Tibial nerve (tissue), 4 donors: Measurements from ENCODE around the gene TEX264. TPM values are rescaled to one million over a fixed set of nuclear protein-coding genes. Genes with fewer than 3 reads are reported as not detected.

Source experiments
- DNase-seq, 2 donors: peaks; one replicate each; pipeline ENCODE4 v3.0.0-alpha.2; 2019; ENCODE audit warnings: low spot score in 2 of 2
- H3K27ac ChIP-seq, 4 donors: fragments of 200-600 bp; sonication (generic) in 3 of 4; one replicate each; pipeline ENCODE4 v1.5.1; 2017 to 2019; ENCODE audit warnings: mild to moderate bottlenecking in 1 of 4
- H3K27me3 ChIP-seq, 2 donors: fragments of 200-600 bp; sonication (generic) in 1 of 2; one replicate each; pipeline versions ENCODE4 v1.5.1 to v1.6.0; 2017 to 2019
- H3K36me3 ChIP-seq, 3 donors: fragments of 200-600 bp; sonication (generic); one replicate each; pipeline ENCODE4 v1.5.1; 2018 to 2019
- H3K4me1 ChIP-seq, 4 donors: fragments of 200-600 bp; sonication (generic) in 3 of 4; one replicate each; pipeline ENCODE4 v1.5.1; 2017 to 2019
- H3K4me3 ChIP-seq, 4 donors: fragments of 200-600 bp; sonication (generic) in 3 of 4; one replicate each; pipeline ENCODE4 v1.5.1; 2017 to 2019; ENCODE audit warnings: mild to moderate bottlenecking in 1 of 4, moderate library complexity in 1 of 4
- H3K9me3 ChIP-seq, 4 donors: fragments of 200-600 bp; sonication (generic) in 3 of 4; one replicate each; pipeline ENCODE4 v1.5.1; 2017 to 2019
- EP300 ChIP-seq, 2 donors: sonication (generic); formaldehyde crosslinking; IDR thresholded peaks; one replicate each; pipeline ENCODE4 v1.6.1; 2017; ENCODE audit warnings: antibody characterized with exemption in 2 of 2, mild to moderate bottlenecking in 1 of 2
- POLR2A ChIP-seq, 2 donors: fragments of 450-650 bp; IDR thresholded peaks; one replicate each; pipeline ENCODE4 v1.6.1; 2017; ENCODE audit warnings: antibody characterized with exemption in 2 of 2, mild to moderate bottlenecking in 2 of 2, moderate library complexity in 2 of 2
- WGBS, 2 donors: methylation state at CpG; one replicate each; pipeline ENCODE4 v1.1.5; 2018; 5-methylcytosine and 5-hydroxymethylcytosine counted together
- total RNA-seq, 4 donors: library from RNA; depleted of rRNA; stranded (reverse); fragments of >200 nt; gene quantifications; one replicate each; pipeline ENCODE4 v1.1.0, GENCODE V29; 2016
- TF ChIP-seq, protein P1 (sequence below), 5 experiments: fragments of 200-600 bp in 3 of 5; fragments of 450-650 bp in 2 of 5; sonication (generic) in 3 of 5; IDR thresholded peaks; one replicate each; pipeline ENCODE4 v1.5.1; 2016 to 2019; ENCODE audit warnings: antibody characterized with exemption in 5 of 5, mild to moderate bottlenecking in 3 of 5, moderate library complexity in 2 of 5

TEX264 gene
- total RNA-seq, 4 donors from 2014 or later: 68.8 to 80.0 (median 73.2) TPM

DNA sequence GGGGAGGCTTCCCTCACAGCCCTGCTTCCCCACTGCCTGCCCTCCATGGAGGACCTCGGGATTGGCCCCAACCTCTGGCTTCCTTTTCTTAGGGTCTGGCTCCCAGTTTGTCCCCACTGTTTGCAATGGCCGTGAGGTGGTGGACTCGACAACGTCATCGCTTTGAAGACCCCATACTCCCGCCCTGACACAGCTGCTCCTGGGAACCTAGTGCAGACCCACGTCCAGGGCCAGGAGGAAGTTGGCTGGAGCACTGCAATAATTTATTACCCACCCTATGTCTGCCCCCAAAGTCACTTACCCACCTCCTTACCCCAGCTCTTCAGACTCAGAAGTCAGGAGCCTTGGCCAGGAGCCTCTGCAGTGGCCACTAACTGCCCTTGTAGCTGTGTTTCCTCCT lies 46.9 kb downstream of the TEX264 start:
- DNase-seq: no peak
- no peaks in the 10 kb centered on the region for H3K4me1 ChIP-seq
- H3K27me3 ChIP-seq: no peaks in the 10 kb centered on the region
- WGBS, 2 donors: 80 to 83% methylated on average over 7 of the region's 7 CpGs
- H3K9me3 ChIP-seq: no peaks in the 10 kb centered on the region
- H3K36me3 ChIP-seq: peaks cover 0 to 5% (median 0%) of the 10 kb centered on the region in 3 donors
- no peak for TF ChIP-seq POLR2A (IDR thresholded peaks at IDR 0.05)
- TF ChIP-seq EP300 (IDR thresholded peaks at IDR 0.05): no peak
- TF ChIP-seq, protein P1, sequence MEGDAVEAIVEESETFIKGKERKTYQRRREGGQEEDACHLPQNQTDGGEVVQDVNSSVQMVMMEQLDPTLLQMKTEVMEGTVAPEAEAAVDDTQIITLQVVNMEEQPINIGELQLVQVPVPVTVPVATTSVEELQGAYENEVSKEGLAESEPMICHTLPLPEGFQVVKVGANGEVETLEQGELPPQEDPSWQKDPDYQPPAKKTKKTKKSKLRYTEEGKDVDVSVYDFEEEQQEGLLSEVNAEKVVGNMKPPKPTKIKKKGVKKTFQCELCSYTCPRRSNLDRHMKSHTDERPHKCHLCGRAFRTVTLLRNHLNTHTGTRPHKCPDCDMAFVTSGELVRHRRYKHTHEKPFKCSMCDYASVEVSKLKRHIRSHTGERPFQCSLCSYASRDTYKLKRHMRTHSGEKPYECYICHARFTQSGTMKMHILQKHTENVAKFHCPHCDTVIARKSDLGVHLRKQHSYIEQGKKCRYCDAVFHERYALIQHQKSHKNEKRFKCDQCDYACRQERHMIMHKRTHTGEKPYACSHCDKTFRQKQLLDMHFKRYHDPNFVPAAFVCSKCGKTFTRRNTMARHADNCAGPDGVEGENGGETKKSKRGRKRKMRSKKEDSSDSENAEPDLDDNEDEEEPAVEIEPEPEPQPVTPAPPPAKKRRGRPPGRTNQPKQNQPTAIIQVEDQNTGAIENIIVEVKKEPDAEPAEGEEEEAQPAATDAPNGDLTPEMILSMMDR (IDR thresholded peaks at IDR 0.05): no peak
- no peak overlapping the region for H3K4me3 ChIP-seq
- no peak overlapping the region for H3K27ac ChIP-seq

DNA sequence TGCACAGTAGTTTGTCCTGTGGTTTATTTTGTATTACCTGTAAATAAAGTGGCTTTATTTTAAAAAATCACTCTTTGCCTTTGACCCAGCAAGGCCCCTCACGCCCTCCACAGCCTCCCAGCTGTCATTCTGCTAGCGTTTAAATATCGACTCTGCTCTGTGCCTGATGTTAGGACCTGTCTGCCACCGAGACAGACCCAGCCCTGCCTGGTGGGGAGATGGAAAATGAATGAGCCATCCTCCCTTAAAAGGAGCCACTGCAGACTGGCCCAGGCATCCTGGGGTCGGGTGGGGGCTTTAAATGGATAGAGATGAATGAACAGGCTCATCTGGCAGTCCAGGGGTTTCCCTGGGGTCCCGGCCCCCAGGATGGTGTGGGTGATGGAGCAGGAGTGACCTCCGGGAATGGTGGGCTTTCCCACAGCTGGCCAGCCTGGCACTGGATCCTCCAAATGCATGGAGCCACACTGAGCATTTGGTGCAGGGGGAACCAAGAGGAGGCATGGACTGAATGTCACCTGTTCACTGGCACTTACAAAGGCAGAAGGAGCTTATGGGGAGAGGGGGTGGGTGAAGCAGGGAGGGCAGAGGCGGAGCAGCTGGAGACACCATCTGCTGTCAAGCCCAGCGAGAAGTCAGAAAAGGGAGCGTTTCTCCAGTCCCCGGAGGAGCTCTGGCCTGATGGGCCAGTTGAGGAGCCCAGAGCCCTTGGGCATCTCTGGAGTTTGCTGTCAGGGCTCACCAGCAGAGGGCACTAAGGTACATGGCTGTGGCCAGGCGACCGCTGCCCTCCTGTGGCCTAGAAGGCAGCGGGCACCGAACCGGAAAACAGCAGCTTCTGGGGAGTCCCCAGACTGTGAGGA lies 47.7 kb downstream of the TEX264 start:
- no peaks in the 10 kb centered on the region for H3K4me1 ChIP-seq
- H3K9me3 ChIP-seq: no peaks in the 10 kb centered on the region
- H3K4me3 ChIP-seq: no peak overlapping the region
- TF ChIP-seq, protein P1 (IDR thresholded peaks at IDR 0.05): peak; percentile 15 to 41 (median 33)
- no peak for TF ChIP-seq POLR2A (IDR thresholded peaks at IDR 0.05)
- no peak for TF ChIP-seq EP300 (IDR thresholded peaks at IDR 0.05)
- 38 to 44% methylated on average over 16 of the region's 16 CpGs for WGBS, 2 donors
- H3K36me3 ChIP-seq: no peaks in the 10 kb centered on the region
- H3K27me3 ChIP-seq: no peaks in the 10 kb centered on the region
- peak in 1 of 2 donors; percentile 17 for DNase-seq
- no peak overlapping the region for H3K27ac ChIP-seq

DNA sequence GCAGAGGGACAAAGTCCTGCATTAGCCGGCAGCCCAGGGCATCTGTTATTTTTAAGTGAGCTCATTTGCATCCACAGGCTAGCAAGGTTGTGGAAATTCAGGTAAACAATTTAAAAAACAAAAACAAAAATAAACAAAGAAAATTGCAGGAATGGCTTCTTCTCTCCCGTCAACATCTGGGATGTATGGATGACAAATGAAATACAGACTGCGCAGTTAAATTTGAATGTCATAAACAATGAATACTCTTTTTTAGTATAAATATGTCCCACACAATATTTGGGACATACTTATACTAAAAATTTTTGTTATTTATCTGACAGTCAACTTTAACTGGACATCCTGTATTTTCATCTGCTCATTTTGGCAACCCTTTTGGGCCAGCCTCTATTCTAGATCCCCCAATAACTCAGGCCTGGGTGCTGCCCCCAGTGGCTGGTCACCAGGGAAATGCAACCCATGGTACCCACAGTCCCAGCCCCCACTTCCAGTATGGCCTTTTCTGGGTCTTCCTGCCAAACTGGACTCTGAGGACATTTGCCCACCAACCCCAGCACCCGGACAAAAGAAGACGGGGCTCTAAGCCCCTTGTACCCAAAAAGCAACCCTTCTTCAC lies 48.5 kb downstream of the TEX264 start:
- 74 to 76% methylated on average over 5 of the region's 5 CpGs for WGBS, 2 donors
- no peak for DNase-seq
- H3K4me1 ChIP-seq: no peaks in the 10 kb centered on the region

DNA sequence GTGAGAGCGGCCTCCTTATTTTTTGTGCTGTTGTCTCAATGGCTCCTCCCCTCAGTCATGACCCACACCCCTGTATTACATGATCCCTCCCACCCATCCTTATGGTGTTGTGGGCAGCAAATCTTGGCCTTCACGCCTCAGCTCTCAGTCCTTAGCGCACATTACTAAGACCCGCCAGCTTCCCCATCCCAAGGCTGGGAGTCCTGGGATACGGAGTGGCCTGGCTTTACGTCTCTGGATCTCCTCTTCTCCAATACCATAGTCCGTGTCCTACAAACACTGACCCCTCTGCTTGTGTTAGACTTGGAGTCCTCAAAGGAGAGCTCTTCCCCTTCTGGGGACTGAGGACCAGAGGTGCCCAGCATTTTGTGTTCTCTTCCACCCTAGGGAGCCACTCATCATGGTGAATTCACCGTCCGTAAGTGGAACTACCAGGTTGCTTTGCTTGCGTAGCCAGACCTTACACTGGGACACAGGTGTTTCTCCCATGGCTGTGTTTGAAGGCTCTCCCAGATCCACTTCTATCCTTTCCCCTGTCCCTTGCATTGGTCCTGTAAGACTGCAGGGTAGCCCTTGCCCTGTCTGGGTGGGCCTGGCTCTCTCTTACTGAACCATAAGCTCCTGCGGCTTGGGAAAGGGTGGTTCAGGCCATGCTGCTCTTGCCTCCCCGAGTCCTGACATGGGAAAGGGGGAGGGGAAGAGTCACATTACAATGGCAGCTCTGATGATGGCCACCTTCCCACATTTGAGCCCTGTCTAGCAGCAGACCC lies 49.4 kb downstream of the TEX264 start:
- Histone ChIP-seq H3K36me3 (no peaks in the 10 kb centered on the region), H3K27me3 (no peaks in the 10 kb centered on the region), H3K27ac (no peak overlapping the region), H3K9me3 (no peaks in the 10 kb centered on the region), H3K4me1 (no peaks in the 10 kb centered on the region), H3K4me3 (no peak overlapping the region)
- TF ChIP-seq, protein P1 (IDR thresholded peaks at IDR 0.05): no peak
- no peak for TF ChIP-seq EP300 (IDR thresholded peaks at IDR 0.05)
- 84 to 89% methylated on average over 12 of the region's 12 CpGs for WGBS, 2 donors
- no peak for DNase-seq

More for the DNA sequence above, 48.5 kb downstream of the TEX264 start:
- no peak overlapping the region for H3K27ac ChIP-seq
- no peak overlapping the region for H3K4me3 ChIP-seq
- TF ChIP-seq EP300 (IDR thresholded peaks at IDR 0.05) (no peak), POLR2A (IDR thresholded peaks at IDR 0.05) (no peak)
- TF ChIP-seq, protein P1 (IDR thresholded peaks at IDR 0.05): no peak
- no peaks in the 10 kb centered on the region for H3K27me3 ChIP-seq
- H3K36me3 ChIP-seq: no peaks in the 10 kb centered on the region
- H3K9me3 ChIP-seq: no peaks in the 10 kb centered on the region
